ENCODE results near the gene ITGB7. TPM values are rescaled to one million over a fixed set of nuclear protein-coding genes. Genes with fewer than 3 reads are reported as not detected.
"Not testable (repeated sequence)": the region's sequence is repeated elsewhere in the genome, so short reads cannot be mapped to it uniquely, and the experiment has no call there.

Gene ITGB7
- total RNA-seq, 4 donors from 2014 or later, result 2.0 to 3.8 (median 2.4) TPM; not detected in 1

DNA sequence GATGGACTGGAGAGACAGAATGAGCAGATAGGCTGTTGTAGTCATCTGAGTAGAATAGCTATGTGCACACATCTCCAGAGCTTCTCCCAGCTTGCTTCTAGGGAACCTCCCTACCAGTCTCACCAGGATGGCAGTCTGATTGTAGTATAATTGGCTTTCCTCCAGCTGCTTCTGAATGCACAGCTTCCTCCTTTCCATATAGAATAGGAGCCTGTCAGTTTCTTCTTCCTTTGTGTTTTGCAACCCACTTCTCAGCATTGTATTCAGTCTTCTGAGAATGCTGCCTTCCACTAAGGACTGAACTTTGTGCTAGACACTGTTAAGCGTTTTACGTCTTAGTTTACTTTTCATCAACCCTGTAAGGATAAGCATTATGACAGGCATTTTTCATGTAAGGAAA is 24.1 kb downstream of the ITGB7 start:
- H3K36me3 ChIP-seq, result no peaks in the 10 kb centered on the region
- TF ChIP-seq POLR2A (IDR thresholded peaks at IDR 0.05), result no peak
- no peaks in the 10 kb centered on the region for H3K27me3 ChIP-seq

DNA sequence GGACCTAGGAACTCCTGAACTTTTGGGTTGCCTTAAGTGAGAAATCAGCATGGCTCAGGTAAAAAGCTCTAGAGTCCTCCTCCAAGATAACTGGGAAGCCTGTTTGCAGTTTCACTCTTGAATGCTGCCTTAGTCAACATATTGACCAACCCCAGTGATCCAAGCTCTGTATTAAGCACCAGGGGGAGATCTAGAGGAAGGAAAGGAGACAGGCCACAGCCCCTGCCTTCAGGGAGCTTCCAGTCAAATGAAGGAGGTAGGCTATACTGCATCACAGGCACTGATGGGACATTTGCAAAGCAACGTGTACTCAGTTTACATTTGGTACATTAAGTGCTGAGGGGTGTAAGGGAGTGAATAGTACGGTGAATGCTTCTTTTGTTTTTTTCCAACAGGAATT is 25.1 kb downstream of the ITGB7 start:
- no peak for DNase-seq
- intact Hi-C loops (cut with DNase I; ENCODE audit: low total_unique reads), result no loop called here
- H3K36me3 ChIP-seq, result no peaks in the 10 kb centered on the region
- H3K9me3 ChIP-seq, result no peaks in the 10 kb centered on the region
- H3K27ac ChIP-seq, result peak overlapping the region; percentile 93 to 95
- TF ChIP-seq POLR2A (IDR thresholded peaks at IDR 0.05), result no peak
- TF ChIP-seq, protein P1, sequence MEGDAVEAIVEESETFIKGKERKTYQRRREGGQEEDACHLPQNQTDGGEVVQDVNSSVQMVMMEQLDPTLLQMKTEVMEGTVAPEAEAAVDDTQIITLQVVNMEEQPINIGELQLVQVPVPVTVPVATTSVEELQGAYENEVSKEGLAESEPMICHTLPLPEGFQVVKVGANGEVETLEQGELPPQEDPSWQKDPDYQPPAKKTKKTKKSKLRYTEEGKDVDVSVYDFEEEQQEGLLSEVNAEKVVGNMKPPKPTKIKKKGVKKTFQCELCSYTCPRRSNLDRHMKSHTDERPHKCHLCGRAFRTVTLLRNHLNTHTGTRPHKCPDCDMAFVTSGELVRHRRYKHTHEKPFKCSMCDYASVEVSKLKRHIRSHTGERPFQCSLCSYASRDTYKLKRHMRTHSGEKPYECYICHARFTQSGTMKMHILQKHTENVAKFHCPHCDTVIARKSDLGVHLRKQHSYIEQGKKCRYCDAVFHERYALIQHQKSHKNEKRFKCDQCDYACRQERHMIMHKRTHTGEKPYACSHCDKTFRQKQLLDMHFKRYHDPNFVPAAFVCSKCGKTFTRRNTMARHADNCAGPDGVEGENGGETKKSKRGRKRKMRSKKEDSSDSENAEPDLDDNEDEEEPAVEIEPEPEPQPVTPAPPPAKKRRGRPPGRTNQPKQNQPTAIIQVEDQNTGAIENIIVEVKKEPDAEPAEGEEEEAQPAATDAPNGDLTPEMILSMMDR (IDR thresholded peaks at IDR 0.05), result no peak
- peak overlapping the region; percentile 75 to 89 for H3K4me3 ChIP-seq
- H3K27me3 ChIP-seq, result no peaks in the 10 kb centered on the region
- peaks cover 6 to 14% of the 10 kb centered on the region in 2 donors for H3K4me1 ChIP-seq

More for the DNA sequence above, 24.1 kb downstream of the ITGB7 start:
- intact Hi-C loops (cut with DNase I; ENCODE audit: low total_unique reads), result no loop called here
- DNase-seq, result no peak
- Histone ChIP-seq H3K4me3 (no peak overlapping the region), H3K27ac (no peak overlapping the region), H3K4me1 (peaks cover 6 to 14% of the 10 kb centered on the region in 2 donors), H3K9me3 (no peaks in the 10 kb centered on the region)

DNA sequence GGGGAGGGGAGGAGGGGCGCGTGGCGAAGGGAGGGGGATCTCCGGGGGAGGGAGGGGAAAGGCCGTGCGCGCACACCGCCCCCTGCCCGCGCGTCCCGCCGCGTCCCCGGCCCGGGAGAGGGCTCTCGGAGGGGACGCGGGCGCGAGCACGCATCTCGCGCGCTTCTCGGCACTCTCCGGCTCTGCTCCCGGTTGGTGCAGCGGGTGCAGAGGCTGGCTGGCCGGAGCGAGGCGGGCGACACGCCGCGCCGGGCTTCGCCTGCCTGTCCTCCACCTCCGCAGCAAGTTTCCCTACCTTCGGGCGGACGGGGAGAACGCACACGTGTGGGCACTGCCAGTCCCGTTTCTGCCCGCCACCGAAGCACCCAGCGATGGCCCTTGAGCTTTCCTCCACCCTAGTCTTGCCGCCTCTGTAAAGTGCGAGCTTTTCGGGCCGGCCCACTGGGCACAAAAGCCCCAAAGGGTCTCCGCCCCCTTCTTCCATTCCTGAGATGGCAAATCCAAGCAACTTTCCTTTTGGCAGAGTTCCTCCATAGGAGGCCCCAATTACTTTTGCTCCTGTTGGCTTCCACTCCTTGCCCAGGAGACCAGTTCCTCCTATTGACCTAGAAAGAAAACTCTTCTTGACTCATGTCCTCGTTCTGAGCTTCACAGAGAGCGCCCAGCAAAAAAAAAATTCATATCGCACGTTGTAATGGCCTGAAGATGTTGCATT is 26.0 kb downstream of the ITGB7 start:
- Histone ChIP-seq H3K36me3 (no peaks in the 10 kb centered on the region), H3K9me3 (no peaks in the 10 kb centered on the region), H3K27ac (peak overlapping the region; percentile 93 to 95), H3K4me3 (peak overlapping the region; percentile 75 to 89), H3K4me1 (peaks cover 6 to 14% of the 10 kb centered on the region in 2 donors), H3K27me3 (no peaks in the 10 kb centered on the region)
- intact Hi-C loops (cut with DNase I; ENCODE audit: low total_unique reads), result no loop called here
- DNase-seq, result peak; percentile 70 to 78
- TF ChIP-seq POLR2A (IDR thresholded peaks at IDR 0.05), result no peak
- TF ChIP-seq, protein P1 (IDR thresholded peaks at IDR 0.05), result peak in 1 of 4 experiments; percentile 11

DNA sequence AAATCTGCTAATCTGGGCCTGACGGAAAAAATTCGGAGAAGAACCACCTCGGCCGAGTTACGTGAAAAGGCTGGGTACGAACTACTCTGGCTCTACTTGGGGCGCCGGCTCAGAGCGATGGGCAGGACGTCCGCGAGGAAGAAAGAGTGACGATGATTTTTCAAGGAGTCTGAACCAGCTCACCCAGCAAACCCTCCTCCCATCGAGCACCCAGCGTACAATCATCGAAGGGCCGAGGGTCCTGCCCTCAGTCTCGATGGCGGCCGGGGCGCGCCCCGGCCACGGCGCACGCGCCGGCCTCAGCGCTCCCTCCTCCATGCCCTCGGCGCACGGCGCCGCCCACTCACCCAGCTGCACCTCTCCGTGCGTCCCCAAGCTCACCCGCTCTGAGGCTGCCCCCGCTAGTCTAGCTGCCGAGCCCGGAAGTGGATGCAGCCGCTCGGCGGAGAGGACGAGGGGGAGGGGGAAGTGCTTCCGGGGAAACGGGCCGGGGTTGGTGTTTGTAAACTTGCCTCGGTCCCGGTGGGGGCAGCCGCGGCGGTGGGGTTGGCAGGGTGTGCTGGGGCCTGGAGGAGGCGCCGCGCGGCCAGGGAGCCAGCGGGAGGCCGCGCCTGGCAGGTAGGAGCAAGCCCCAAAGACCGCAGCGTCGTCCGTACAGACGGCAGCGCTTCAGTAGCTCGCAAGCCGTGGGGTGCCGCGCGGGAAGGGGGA is 26.7 kb downstream of the ITGB7 start, which contains the start of the genes CSAD and ZNF740:
Gene CSAD (minus strand): TSS at position 706 of the 711 bp plus-strand sequence. CDS start 7,455 bp downstream, outside the sequence.
Gene ZNF740 (plus strand): TSS at position 503 of the 711 bp plus-strand sequence. CDS start 1,262 bp downstream, outside the sequence.
- TF ChIP-seq, protein P1 (IDR thresholded peaks at IDR 0.05), result peak in 2 of 4 experiments; percentile 9 to 35
- peak; percentile 81 for TF ChIP-seq POLR2A (IDR thresholded peaks at IDR 0.05)
- H3K4me1 ChIP-seq, result peaks cover 6 to 14% of the 10 kb centered on the region in 2 donors
- intact Hi-C loops (cut with DNase I; ENCODE audit: low total_unique reads), result no loop called here
- H3K36me3 ChIP-seq, result no peaks in the 10 kb centered on the region
- H3K27me3 ChIP-seq, result no peaks in the 10 kb centered on the region
- DNase-seq, result peak; percentile 97
- H3K9me3 ChIP-seq, result no peaks in the 10 kb centered on the region
- peak within 1 kb of the TSS; percentile 75 to 89 for H3K4me3 ChIP-seq
- H3K27ac ChIP-seq, result peak within 1 kb of the TSS; percentile 93 to 95

DNA sequence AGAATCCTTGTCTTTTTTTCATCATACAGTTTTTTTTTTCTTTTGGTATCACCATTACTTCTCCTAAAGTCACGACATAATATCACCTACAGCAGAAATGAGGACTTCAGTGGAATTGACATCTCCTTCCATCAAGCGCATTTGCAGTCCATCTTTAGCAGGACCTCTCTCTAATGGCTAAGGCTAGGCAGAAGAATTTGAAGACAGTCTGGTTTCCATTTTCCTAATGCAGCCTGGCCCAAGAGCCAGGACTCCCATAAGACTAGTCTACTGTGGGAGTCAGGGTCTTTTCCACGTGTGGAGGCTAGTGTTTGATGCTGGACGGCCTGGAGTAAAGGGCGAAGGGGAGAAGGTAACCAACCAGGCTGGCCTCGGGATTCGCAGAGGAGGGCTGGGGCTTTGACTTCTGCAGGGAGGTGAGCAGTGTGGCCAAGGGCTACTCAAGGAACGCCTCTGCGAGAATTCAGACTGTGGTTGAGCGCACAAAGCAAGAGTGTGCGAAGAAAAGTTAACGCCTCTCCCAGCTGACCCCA is 27.3 kb downstream of the ITGB7 start:
- H3K4me1 ChIP-seq, result peaks cover 6 to 14% of the 10 kb centered on the region in 2 donors
- peak overlapping the region; percentile 75 to 89 for H3K4me3 ChIP-seq
- no peaks in the 10 kb centered on the region for H3K9me3 ChIP-seq
- H3K36me3 ChIP-seq, result no peaks in the 10 kb centered on the region
- peak overlapping the region; percentile 93 to 95 for H3K27ac ChIP-seq
- TF ChIP-seq, protein P1 (IDR thresholded peaks at IDR 0.05), result no peak
- no peak for TF ChIP-seq POLR2A (IDR thresholded peaks at IDR 0.05)
- no peaks in the 10 kb centered on the region for H3K27me3 ChIP-seq
- DNase-seq, result no peak
- intact Hi-C loops (cut with DNase I; ENCODE audit: low total_unique reads), result no loop called here

DNA sequence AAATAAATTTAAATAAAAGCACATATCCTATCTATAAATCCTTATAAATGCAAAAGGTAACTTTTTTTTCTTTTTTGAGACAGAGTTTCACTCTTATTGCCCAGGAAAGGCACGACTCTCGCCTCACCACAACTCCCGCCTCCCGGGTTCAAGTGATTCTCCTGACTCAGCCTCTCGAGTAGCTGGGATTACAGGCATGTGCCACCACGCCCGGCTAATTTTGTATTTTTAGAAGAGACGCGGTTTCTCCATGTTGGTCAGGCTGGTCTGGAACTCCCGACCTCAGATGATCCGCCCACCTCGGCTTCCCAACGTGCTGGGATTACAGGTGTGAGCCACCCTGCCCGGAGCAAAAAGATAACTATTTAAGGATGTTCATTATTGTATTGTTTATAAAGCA is 28.2 kb downstream of the ITGB7 start:
- H3K27ac ChIP-seq; H3K4me3 ChIP-seq; H3K9me3 ChIP-seq; intact Hi-C loops (cut with DNase I; ENCODE audit: low total_unique reads); H3K36me3 ChIP-seq; H3K27me3 ChIP-seq: not testable (repeated sequence)
- DNase-seq, result peak in 1 of 2 donors; percentile 10
- peaks cover 6 to 14% of the 10 kb centered on the region in 2 donors for H3K4me1 ChIP-seq

DNA sequence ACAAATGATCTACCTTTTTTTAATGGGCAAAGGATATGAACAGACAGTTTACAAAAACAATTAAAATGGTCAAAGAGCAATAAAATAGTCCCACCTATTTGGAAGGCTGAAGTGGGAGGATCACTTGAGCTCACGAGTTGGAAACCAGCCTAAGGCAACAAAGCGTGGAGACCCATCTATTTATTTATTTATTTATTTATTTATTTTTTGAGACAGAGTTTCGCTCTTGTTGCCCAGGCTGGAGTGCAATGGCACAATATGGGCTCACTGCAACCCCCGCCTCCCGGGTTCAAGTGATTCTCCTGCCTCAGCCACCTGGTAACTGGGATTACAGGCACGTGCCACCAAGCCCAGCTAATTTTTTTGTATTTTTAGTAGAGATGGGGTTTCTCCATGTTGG is 29.6 kb downstream of the ITGB7 start:
- intact Hi-C loops (cut with DNase I; ENCODE audit: low total_unique reads); H3K9me3 ChIP-seq; H3K36me3 ChIP-seq; H3K27ac ChIP-seq; H3K27me3 ChIP-seq; H3K4me3 ChIP-seq; H3K4me1 ChIP-seq: not testable (repeated sequence)
- peak in 1 of 2 donors; percentile 10 for DNase-seq
